BE2C (cell line): ENCODE results near the gene CXCL3.

Experiments used
- DNase-seq: peaks from one replicate; pipeline ENCODE4 v3.0.0-alpha.2; 2020
- H3K27me3 ChIP-seq: fragments of 250-450 bp; sonication (Bioruptor Pico); 2 replicates; pipeline ENCODE4 v1.5.1; 2020; ENCODE audit warnings: mild to moderate bottlenecking
- H3K36me3 ChIP-seq: fragments of 250-450 bp; sonication (Bioruptor Pico); 2 replicates; pipeline ENCODE4 v1.5.1; 2020; ENCODE audit warnings: mild to moderate bottlenecking
- H3K4me1 ChIP-seq: fragments of 250-450 bp; sonication (Bioruptor Pico); 2 replicates; pipeline ENCODE4 v1.5.1; 2020
- H3K4me3 ChIP-seq: 2 replicates; pipeline ENCODE4 v1.5.1; 2011; ENCODE audit warnings: low read depth, low read length
- H3K9me3 ChIP-seq: fragments of 250-450 bp; sonication (Bioruptor Pico); 2 replicates; pipeline ENCODE4 v1.5.1; 2020
- TF ChIP-seq, protein P1 (sequence below): IDR thresholded peaks from 2 replicates; pipeline ENCODE4 v1.5.1; 2012; ENCODE audit warnings: mild to moderate bottlenecking, low read depth, low read length

The CXCL3 gene

DNA sequence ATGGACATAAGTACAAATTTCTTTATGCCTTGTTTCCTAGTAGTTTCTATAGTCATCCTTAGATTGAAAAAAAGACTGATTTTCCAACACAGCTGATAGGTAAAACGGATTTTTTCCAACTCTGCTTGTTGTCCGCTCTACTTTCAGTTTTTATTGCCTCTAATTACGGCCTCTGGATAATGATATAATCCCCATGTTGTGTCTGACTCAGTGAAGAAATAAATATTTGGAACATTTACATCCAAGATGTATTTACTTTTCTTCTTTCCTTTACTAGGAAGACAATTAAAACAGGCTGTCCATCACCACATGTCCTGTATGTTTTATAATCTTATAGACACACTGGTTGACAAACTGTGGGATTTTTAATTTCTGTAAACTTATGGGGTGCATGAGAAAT, 6.8 kb upstream of the CXCL3 start:
- no peak for DNase-seq

DNA sequence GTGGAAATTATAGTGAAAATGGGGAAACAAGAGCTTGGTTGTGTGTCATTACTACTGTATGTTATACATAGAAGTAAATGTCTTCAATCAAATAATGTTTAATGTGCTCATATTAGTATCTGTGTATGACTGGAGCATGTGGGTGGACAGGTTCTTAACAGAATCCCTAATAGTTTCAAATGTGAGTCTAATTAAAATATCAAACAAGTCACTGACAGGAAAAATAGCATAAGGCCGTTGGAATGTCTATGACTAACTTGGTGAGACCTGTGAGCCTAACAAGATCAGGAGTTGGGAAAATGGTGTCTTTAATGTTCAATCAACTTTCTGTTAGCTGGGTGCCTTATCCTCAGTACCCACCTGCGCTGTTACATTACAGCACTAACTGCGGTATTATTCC, 6.2 kb upstream of the CXCL3 start:
- Histone ChIP-seq H3K9me3 (no peaks in the 10 kb centered on the region), H3K4me1 (no peaks in the 10 kb centered on the region), H3K4me3 (no peak overlapping the region), H3K36me3 (no peaks in the 10 kb centered on the region), H3K27me3 (peaks cover 11% of the 10 kb centered on the region)
- no peak for DNase-seq
- TF ChIP-seq, protein P1, sequence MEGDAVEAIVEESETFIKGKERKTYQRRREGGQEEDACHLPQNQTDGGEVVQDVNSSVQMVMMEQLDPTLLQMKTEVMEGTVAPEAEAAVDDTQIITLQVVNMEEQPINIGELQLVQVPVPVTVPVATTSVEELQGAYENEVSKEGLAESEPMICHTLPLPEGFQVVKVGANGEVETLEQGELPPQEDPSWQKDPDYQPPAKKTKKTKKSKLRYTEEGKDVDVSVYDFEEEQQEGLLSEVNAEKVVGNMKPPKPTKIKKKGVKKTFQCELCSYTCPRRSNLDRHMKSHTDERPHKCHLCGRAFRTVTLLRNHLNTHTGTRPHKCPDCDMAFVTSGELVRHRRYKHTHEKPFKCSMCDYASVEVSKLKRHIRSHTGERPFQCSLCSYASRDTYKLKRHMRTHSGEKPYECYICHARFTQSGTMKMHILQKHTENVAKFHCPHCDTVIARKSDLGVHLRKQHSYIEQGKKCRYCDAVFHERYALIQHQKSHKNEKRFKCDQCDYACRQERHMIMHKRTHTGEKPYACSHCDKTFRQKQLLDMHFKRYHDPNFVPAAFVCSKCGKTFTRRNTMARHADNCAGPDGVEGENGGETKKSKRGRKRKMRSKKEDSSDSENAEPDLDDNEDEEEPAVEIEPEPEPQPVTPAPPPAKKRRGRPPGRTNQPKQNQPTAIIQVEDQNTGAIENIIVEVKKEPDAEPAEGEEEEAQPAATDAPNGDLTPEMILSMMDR, result no peak

More for the DNA sequence above, 6.8 kb upstream of the CXCL3 start:
- Histone ChIP-seq H3K4me3 (no peak overlapping the region), H3K4me1 (no peaks in the 10 kb centered on the region), H3K36me3 (no peaks in the 10 kb centered on the region), H3K9me3 (no peaks in the 10 kb centered on the region), H3K27me3 (peaks cover 6% of the 10 kb centered on the region)
- TF ChIP-seq, protein P1, result no peak

DNA sequence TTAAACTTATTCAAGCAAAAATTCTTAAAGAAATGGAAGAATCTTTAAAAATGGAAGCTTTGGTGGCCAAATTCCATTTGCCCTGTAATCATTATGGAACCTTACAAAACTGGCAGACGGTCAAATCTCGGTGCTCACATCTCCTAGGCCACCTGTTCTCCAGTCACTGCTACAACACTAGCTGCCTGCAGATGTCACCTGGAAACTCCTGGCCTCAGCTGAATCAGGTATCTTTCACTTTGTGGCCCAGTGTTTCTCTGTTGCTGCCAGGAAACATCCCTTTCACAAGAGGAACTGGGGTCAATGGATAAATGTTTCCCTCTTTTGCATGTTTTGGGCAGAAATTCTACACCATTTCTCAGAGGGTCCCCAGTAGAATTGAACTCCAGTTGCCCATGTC, 4.2 kb upstream of the CXCL3 start:
- Histone ChIP-seq H3K27me3 (peaks cover 28% of the 10 kb centered on the region), H3K9me3 (no peaks in the 10 kb centered on the region), H3K4me3 (no peak overlapping the region), H3K36me3 (no peaks in the 10 kb centered on the region), H3K4me1 (no peaks in the 10 kb centered on the region)
- TF ChIP-seq, protein P1, result no peak
- no peak for DNase-seq

DNA sequence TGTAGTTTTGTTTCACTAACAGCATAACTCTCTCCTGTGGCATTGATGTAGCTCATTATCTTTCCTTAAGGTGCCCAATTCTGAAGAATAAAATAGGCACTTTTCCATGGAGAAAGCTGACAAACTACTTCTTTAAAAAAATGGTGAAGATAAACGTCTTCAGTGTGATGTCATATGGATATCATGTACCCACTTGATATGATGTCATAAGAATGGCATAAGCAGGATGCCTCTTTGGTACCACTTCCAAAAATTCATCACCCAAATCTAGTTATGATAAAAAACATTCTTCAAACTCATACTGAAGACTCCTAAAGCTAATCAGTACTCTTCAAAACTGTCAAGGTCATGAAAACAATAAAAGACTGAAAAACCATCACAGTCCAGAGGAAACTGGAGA, 2.9 kb upstream of the CXCL3 start:
- Histone ChIP-seq H3K36me3 (no peaks in the 10 kb centered on the region), H3K4me3 (no peak overlapping the region), H3K27me3 (peaks cover 32% of the 10 kb centered on the region), H3K9me3 (no peaks in the 10 kb centered on the region), H3K4me1 (no peaks in the 10 kb centered on the region)
- TF ChIP-seq, protein P1, result no peak
- no peak for DNase-seq

DNA sequence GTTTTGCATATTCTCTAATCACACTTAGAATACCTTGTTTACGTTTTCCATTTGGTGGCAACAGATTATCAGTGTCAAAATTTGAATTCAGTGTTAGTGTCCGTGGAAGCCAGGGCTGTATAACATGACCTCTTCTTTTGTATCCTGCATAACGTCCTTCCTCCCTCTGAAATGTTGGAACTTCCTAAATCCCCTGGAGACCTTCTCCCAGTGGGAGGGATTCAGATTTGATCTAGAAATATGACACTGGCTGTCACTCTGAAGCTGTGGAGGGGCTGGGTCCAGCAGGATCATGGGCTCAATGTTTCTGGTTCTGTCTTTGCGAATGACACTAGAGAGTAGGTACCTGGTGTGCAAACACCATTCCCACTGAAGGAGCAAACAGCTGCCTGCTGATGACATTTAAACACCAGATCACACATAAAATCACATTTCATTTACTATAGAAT, 850 bp upstream of the CXCL3 start:
- H3K27me3 ChIP-seq, result peaks cover 49% of the 10 kb centered on the region
- H3K4me1 ChIP-seq, result no peaks in the 10 kb centered on the region
- DNase-seq, result no peak
- H3K9me3 ChIP-seq, result no peaks in the 10 kb centered on the region
- no peaks in the 10 kb centered on the region for H3K36me3 ChIP-seq
- H3K4me3 ChIP-seq, result peak overlapping the region; percentile 37
- TF ChIP-seq, protein P1, result no peak

DNA sequence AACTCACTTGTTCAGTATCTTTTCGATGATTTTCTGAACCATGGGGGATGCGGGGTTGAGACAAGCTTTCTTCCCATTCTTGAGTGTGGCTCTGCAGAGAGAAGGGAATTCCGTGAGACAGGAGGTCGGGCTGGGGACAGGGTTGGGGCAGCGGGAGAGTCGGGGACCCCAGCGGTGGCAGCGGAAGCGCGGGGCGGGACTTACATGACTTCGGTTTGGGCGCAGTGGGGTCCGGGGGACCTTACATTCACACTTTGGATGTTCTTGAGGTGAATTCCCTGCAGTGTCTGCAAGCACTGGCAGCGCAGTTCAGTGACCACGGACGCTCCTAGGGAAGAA, 434 bp downstream of the CXCL3 start:
- no peak for DNase-seq
- Histone ChIP-seq H3K36me3 (no peaks in the 10 kb centered on the region), H3K4me1 (no peaks in the 10 kb centered on the region), H3K27me3 (peaks cover 49% of the 10 kb centered on the region), H3K9me3 (no peaks in the 10 kb centered on the region), H3K4me3 (peak overlapping the region; percentile 15)
- TF ChIP-seq, protein P1, result no peak
